GM12872 (cell line): ENCODE measurements around the gene MED19.
A peak's percentile ranks its signal among the peaks of the same experiment; 100 is the strongest.

Source experiments
- TF ChIP-seq, protein P1 (sequence below): IDR thresholded peaks from 3 replicates; pipeline ENCODE4 v1.5.1; 2011; ENCODE audit warnings: low read depth, mild to moderate bottlenecking, low read length, moderate library complexity; ENCODE audit not compliant: insufficient read depth

MED19 gene

DNA sequence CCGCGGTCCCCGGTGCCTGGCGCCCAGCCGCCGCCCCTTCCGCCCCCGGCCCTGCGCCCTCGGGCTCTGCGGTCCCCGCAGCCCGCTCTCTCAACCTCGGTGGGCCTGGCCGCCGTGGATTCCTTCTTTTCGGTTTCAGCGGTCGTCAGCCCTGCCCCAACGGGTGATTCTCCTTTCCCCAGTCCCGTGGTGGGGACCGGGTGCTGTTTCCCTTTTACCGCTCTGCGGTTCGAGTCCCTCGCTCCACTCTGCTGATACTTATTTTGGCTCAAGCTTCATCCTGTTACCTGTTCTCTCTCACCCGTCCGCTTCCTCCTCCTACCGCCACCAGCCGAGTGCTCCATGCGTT, 43.6 kb downstream of the MED19 start:
- TF ChIP-seq, protein P1, sequence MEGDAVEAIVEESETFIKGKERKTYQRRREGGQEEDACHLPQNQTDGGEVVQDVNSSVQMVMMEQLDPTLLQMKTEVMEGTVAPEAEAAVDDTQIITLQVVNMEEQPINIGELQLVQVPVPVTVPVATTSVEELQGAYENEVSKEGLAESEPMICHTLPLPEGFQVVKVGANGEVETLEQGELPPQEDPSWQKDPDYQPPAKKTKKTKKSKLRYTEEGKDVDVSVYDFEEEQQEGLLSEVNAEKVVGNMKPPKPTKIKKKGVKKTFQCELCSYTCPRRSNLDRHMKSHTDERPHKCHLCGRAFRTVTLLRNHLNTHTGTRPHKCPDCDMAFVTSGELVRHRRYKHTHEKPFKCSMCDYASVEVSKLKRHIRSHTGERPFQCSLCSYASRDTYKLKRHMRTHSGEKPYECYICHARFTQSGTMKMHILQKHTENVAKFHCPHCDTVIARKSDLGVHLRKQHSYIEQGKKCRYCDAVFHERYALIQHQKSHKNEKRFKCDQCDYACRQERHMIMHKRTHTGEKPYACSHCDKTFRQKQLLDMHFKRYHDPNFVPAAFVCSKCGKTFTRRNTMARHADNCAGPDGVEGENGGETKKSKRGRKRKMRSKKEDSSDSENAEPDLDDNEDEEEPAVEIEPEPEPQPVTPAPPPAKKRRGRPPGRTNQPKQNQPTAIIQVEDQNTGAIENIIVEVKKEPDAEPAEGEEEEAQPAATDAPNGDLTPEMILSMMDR, result no peak

DNA sequence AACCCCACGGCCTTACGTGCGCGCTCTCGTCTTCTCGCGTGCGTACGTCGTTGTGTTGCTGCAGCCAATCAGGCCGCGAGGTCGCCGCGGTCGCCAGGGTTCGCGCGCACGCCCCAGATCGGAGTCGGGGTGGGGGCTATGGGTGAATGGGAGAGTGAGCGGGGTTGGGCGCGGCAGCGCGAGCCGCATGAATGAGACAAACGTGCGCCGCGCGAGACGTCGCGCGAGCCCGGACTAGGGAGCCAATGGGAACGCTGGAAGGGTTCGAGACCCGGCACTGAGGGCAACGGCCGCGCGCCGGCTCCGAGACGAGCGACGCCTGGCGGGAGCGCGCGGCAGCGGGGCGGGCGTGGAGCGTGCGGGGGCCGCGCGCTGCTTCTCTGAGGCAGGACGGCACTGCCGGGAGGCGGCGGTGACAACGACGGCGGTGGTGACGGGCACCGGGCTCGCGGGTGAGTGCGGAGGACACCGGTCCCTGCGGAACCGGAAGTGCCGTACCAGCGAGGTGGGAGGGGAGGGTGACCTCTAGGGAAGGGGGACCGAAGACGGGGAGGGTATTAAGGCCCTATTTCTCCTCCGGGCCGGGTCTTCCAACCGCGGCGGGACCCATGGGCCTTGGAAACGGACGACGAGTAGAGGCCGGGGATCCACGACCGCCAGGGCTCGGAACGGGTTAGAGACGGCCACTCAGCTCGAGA, 44.1 kb downstream of the MED19 start, which contains the start of gene ZDHHC5:
Gene ZDHHC5 (plus strand): TSS at position 379 of the 698 bp plus-strand sequence. CDS start 4,977 bp downstream, outside the sequence.
- TF ChIP-seq, protein P1, result peak; percentile 48; the same call in 2 of the 3 replicates

DNA sequence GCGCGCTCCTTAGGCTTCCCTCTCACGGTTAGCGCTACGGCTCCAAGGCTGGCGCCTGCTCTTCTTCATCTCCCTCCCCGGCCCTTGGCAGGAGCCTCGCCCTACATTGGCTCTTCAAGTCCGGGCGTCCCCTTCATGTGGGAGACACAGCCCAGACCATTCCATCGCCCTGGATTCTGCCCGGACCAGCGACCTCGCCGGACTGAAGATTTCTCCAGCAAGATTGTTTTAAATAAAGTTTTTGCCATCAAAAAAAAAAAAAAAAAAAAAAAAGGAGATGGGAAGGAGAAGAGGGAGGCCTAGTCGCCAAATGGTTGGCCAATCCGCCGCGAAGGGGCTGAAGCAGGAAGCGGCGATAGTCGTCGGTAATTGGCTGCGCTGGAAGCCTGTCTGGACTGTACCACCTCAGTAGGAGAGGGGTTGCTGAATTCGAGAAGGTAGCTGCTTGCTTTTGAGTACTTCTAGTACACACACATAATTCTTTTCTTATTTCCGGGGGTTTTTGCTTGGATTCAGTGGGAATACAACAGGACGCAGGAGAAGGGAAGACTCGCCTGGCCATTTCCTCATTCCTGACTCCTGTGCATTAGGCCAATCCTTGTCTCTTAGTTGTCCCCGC, 44.8 kb downstream of the MED19 start:
- TF ChIP-seq, protein P1, result no peak

DNA sequence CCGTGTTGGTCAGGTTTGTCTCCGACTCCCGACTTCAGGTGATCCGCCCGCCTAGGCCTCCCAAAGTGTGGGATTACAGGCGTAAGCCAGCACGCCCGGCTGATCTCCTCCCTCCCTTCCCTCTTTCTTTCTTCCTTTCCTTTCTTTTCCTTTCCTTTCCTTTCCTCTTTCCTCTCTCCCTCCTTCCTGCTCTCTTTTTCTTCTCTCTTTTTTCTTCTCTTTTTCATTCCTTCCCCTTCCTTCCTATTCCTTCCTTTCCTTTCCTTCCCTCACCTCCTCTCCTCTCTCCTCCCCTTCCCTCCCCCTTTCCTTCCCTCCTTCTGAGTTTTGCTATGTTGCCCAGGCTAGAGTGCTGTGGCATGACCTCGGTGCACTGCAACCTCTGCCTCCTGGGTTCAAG, 48.0 kb downstream of the MED19 start:
- TF ChIP-seq, protein P1, result no peak

DNA sequence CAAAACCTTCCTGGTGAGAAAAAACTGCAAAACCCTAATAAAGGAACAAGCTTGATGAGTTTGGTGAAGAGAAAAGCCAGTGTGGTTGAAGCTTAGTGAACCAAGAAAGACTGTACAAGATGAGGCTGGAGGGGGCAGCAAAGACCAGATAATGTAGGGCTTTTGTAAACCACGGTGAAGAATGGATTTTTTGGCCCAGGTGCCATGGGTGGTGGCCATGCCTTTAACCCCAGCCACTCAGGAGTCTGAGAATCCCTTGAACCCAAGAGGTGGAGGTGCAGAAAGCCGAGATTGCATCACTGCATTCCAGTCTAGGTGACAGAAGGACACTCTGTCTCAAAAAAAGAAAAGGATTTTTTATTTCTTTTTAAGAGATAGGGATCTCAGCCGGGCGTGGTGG, 49.1 kb downstream of the MED19 start:
- TF ChIP-seq, protein P1, result peak; percentile 27; the same call in 2 of the 3 replicates

DNA sequence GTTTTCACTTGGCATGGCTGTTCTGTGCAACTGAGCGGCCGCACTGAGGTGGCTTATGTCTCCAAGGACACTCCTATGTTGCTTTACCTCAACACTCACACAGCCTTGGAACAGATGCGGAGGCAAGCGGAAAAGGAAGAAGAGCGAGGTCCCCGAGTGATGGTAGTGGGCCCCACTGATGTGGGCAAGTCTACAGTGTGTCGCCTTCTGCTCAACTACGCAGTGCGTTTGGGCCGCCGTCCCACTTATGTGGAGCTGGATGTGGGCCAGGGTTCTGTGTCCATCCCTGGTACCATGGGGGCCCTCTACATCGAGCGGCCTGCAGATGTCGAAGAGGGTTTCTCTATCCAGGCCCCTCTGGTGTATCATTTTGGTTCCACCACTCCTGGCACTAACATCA, 52.3 kb downstream of the MED19 start:
- TF ChIP-seq, protein P1, result no peak

DNA sequence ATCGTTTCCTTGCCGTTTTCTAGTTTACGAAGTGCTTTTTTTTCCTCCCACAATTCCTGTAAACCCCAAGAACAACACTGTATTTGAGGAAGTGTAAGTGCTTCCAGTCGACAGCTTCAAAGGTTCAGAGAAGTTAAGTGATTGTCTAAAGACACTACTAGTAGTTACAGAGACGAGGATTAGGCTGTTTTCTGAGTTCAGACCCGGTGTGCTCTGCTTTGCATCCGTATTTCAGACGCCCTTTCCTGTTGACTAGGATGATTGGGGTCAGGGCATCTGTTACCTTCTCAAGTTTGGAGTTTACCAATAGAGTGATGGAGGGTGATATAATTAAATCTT, 54.0 kb downstream of the MED19 start:
- TF ChIP-seq, protein P1, result no peak
